HCT116 (cell line): Measurements from ENCODE around the gene ADAMTS13. TPM values are rescaled to one million over a fixed set of nuclear protein-coding genes. Genes with fewer than 3 reads are reported as not detected.

ENCODE experiments used
- ATAC-seq: fragments of 200-7000 bp; cut with Tn5 transposase; 2 replicates; pipeline ENCODE4 v1.9.1; 2020; ENCODE audit warnings: mild to moderate bottlenecking, moderate library complexity
- BruUV-seq: library from RNA; stranded (reverse); fragments of 400-500 nt; replicated peaks from 2 replicates; lab custom pipeline; 2021; lab: Mats Ljungman, UMichigan
- CTCF ChIA-PET: fragments of 300-600 bp; sonication (Branson Sonifier 250); formaldehyde crosslinking; loops from one replicate; lab custom pipeline; 2021; ENCODE audit warnings: antibody characterized with exemption; lab: Charles Lee
- POLR2A ChIA-PET: fragments of 300-600, 350-600 bp; sonication (Branson Sonifier 250); formaldehyde crosslinking; loops from one replicate; lab custom pipeline; 2021; ENCODE audit warnings: antibody characterized with exemption; lab: Charles Lee
- RAD21 ChIA-PET, 2 experiments: fragments of 300-600 bp; sonication (Branson Sonifier 250); formaldehyde crosslinking; loops; one replicate each; lab custom pipeline; 2023; ENCODE audit warnings: low total read pairs in 2 of 2; ENCODE audit not compliant: uncharacterized antibody in 2 of 2, unreplicated experiment in 2 of 2, low non-redundant PET in 1 of 2; lab: Charles Lee
- DNase-seq: peaks from one replicate; pipeline ENCODE4 v3.0.0-alpha.2; 2010; ENCODE audit warnings: low read depth, low spot score
- H2AFZ ChIP-seq: fragments of 200-600 bp; shearing (Covaris generic), sonication (generic); 2 replicates; pipeline ENCODE4 v1.6.1; 2017; ENCODE audit warnings: low read depth, mixed run types, mixed read lengths, antibody characterized with exemption, low read length; ENCODE audit not compliant: poor library complexity, severe bottlenecking
- H3K27ac ChIP-seq: 2 replicates; pipeline ENCODE4 v1.5.1; 2012; ENCODE audit warnings: low read depth, low read length
- H3K27me3 ChIP-seq: fragments of 200-600 bp; sonication (generic); 2 replicates; pipeline ENCODE4 v1.6.1; 2016; ENCODE audit warnings: mixed run types, low read length, mixed read lengths; ENCODE audit not compliant: insufficient read depth
- H3K36me3 ChIP-seq, 2 experiments: fragments of 200-500 bp in 1 of 2; fragments of 200-600 bp in 1 of 2; sonication (Bioruptor generic) in 1 of 2; sonication (generic) in 1 of 2; 2 replicates each; pipeline versions ENCODE4 v1.5.1 to v1.6.1; 2014 to 2016; ENCODE audit warnings: low read length in 2 of 2, inconsistent platforms in 1 of 2, mixed read lengths in 1 of 2, mixed run types in 1 of 2; ENCODE audit not compliant: insufficient read depth in 2 of 2, control insufficient read depth in 1 of 2
- H3K4me1 ChIP-seq, 2 experiments: fragments of 200-600 bp in 1 of 2; sonication (generic) in 1 of 2; 2 replicates each; pipeline versions ENCODE4 v1.5.1 to v1.6.1; 2012 to 2017; ENCODE audit warnings: low read length in 2 of 2, inconsistent platforms in 1 of 2, mild to moderate bottlenecking in 1 of 2, mixed read lengths in 1 of 2, mixed run types in 1 of 2, moderate library complexity in 1 of 2; ENCODE audit not compliant: insufficient read depth in 2 of 2, control insufficient read depth in 1 of 2
- H3K4me2 ChIP-seq: fragments of 200-600 bp; sonication (generic); 2 replicates; pipeline ENCODE4 v1.6.1; 2017; ENCODE audit warnings: mixed run types, low read length, mixed read lengths
- H3K4me3 ChIP-seq, 2 experiments: fragments of 200-600 bp in 1 of 2; sonication (generic) in 1 of 2; replicated peaks in 1 of 2; 2 replicates each; pipeline ENCODE4 v1.5.1; 2011 to 2016; ENCODE audit warnings: low read length in 2 of 2, control low read depth in 1 of 2, low read depth in 1 of 2, mild to moderate bottlenecking in 1 of 2, mixed read lengths in 1 of 2, mixed run types in 1 of 2
- H3K79me2 ChIP-seq: fragments of 200-600 bp; sonication (generic); 2 replicates; pipeline ENCODE4 v1.6.1; 2017; ENCODE audit warnings: mild to moderate bottlenecking, mixed run types, low read length, moderate library complexity, mixed read lengths; ENCODE audit not compliant: insufficient read depth
- H3K9ac ChIP-seq: fragments of 200-600 bp; sonication (generic); 2 replicates; pipeline ENCODE4 v1.6.1; 2016; ENCODE audit warnings: low read length, mixed read lengths
- H3K9me2 ChIP-seq: fragments of 200-600 bp; sonication (generic), shearing (Covaris generic); 2 replicates; pipeline ENCODE4 v1.6.1; 2017; ENCODE audit warnings: mixed run types, mild to moderate bottlenecking, moderate library complexity; ENCODE audit not compliant: insufficient read depth
- H3K9me3 ChIP-seq, 2 experiments: fragments of 200-500 bp in 1 of 2; fragments of 200-600 bp in 1 of 2; sonication (Bioruptor generic) in 1 of 2; sonication (generic) in 1 of 2; 2 replicates each; pipeline ENCODE4 v1.6.1; 2014 to 2017; ENCODE audit warnings: low read length in 2 of 2, mixed read lengths in 2 of 2, inconsistent platforms in 1 of 2, low read depth in 1 of 2, mild to moderate bottlenecking in 1 of 2, mixed run types in 1 of 2, moderate library complexity in 1 of 2; ENCODE audit not compliant: control insufficient read depth in 1 of 2, insufficient read depth in 1 of 2
- H4K20me1 ChIP-seq: fragments of 200-600 bp; sonication (generic), shearing (Covaris generic); 2 replicates; pipeline ENCODE4 v1.6.1; 2017; ENCODE audit warnings: mixed run types, mild to moderate bottlenecking, moderate library complexity; ENCODE audit not compliant: insufficient read depth
- POLR2AphosphoS5 ChIP-seq: IDR thresholded peaks from 2 replicates; pipeline ENCODE4 v1.6.1; 2011; ENCODE audit warnings: mild to moderate bottlenecking, low read depth, low read length, moderate library complexity
- REST ChIP-seq: IDR thresholded peaks from 2 replicates; pipeline ENCODE4 v1.6.1; 2012; ENCODE audit warnings: low read depth
- SIN3A ChIP-seq: IDR thresholded peaks from 2 replicates; pipeline ENCODE4 v1.6.1; 2012; ENCODE audit warnings: low read depth
- YY1 ChIP-seq: IDR thresholded peaks from 2 replicates; pipeline ENCODE4 v1.6.1; 2011; ENCODE audit warnings: low read length, low read depth, moderate library complexity, mild to moderate bottlenecking; ENCODE audit not compliant: insufficient replicate concordance; ENCODE audit errors: extremely low read depth
- intact Hi-C: fragments of 100-400 bp; cut with micrococcal nuclease; formaldehyde crosslinking; loops from 2 replicates; pipeline ENCODE4 v1.10.0; 2022
- total RNA-seq: library from RNA; stranded (reverse); gene quantifications from one replicate; pipeline ENCODE4 v1.2.1, GENCODE V29; 2021; ENCODE audit not compliant: unreplicated experiment

ADAMTS13 gene
- total RNA-seq, 1 experiment from 2014 or later = 9.2 TPM

GRCh38 chr9:133424187-133424586 lies 2.0 kb downstream of the ADAMTS13 start:
- BruUV-seq = no TSS peak
- CTCF ChIA-PET = no interaction called here

GRCh38 chr9:133425049-133425632 lies 3.0 kb downstream of the ADAMTS13 start:
- RAD21 ChIA-PET = no interaction called here
- TF ChIP-seq POLR2AphosphoS5 (no peak), REST (no peak)
- no peak for DNase-seq
- no peak overlapping the region for H3K4me3 ChIP-seq
- no peak overlapping the region for H3K9ac ChIP-seq
- H3K27me3 ChIP-seq = no peaks in the 10 kb centered on the region
- no peaks in the 10 kb centered on the region for H3K9me3 ChIP-seq
- no TSS peak for BruUV-seq
- intact Hi-C loops = no loop called here
- no peaks in the 10 kb centered on the region for H3K36me3 ChIP-seq
- no peaks in the 10 kb centered on the region for H3K9me2 ChIP-seq
- H3K79me2 ChIP-seq = no peaks in the 10 kb centered on the region
- H4K20me1 ChIP-seq = no peaks in the 10 kb centered on the region
- H2AFZ ChIP-seq = no peak overlapping the region
- H3K27ac ChIP-seq = no peak overlapping the region
- POLR2A ChIA-PET = no interaction called here
- no peak for ATAC-seq
- CTCF ChIA-PET = interaction anchor here (0.7 kb wide), 1 partner anchor 240 kb away, joined by 3 read pairs; no protein-coding TSS in a partner anchor
- H3K4me1 ChIP-seq = peaks cover 0 to 12% of the 10 kb centered on the region in 2 experiments; a peak in 3 of 4 replicates
- no peak overlapping the region for H3K4me2 ChIP-seq

More at GRCh38 chr9:133424187-133424586, 2.0 kb downstream of the ADAMTS13 start:
- Histone ChIP-seq H3K4me1 (peaks cover 3 to 16% of the 10 kb centered on the region in 2 experiments; a peak in 3 of 4 replicates), H3K9me3 (no peaks in the 10 kb centered on the region), H3K27me3 (no peaks in the 10 kb centered on the region), H3K79me2 (no peaks in the 10 kb centered on the region), H3K9me2 (no peaks in the 10 kb centered on the region), H3K4me3 (no peak overlapping the region), H3K9ac (no peak overlapping the region), H3K27ac (no peak overlapping the region)
- no peak for DNase-seq
- RAD21 ChIA-PET = no interaction called here
- TF ChIP-seq SIN3A (no peak), YY1 (no peak)
- TF ChIP-seq, all 23 proteins: peak for 0
- Histone ChIP-seq H3K36me3 (no peaks in the 10 kb centered on the region), H2AFZ (no peak overlapping the region), H4K20me1 (no peaks in the 10 kb centered on the region), H3K4me2 (no peak overlapping the region)
- ATAC-seq = no peak
- POLR2A ChIA-PET = no interaction called here
- intact Hi-C loops = no loop called here
